HEK293 (cell line): ENCODE measurements around the gene KRTAP5-5.

ENCODE experiments used
- CTCF ChIA-PET: fragments of 350-600 bp; formaldehyde crosslinking; extraction: SDS; loops from one replicate; lab custom pipeline; 2021; ENCODE audit warnings: antibody characterized with exemption; lab: Yijun Ruan, JAX
- POLR2A ChIA-PET: fragments of 300-600 bp; formaldehyde crosslinking; extraction: SDS; loops from one replicate; lab custom pipeline; 2020; ENCODE audit warnings: antibody characterized with exemption, inconsistent platforms; lab: Yijun Ruan, JAX
- H3K27ac ChIP-seq: fragments of 200-500 bp; sonication (Bioruptor generic); 2 replicates; pipeline ENCODE4 v1.5.1; 2014; ENCODE audit warnings: low read depth, low read length, control low read depth, inconsistent platforms; ENCODE audit errors: extremely low read depth
- H3K36me3 ChIP-seq, 2 experiments: fragments of 200-500 bp in 1 of 2; sonication (Bioruptor generic) in 1 of 2; 1 replicate in 1 of 2; 2 replicates in 1 of 2; pipeline ENCODE4 v1.5.1; 2014 to 2017; ENCODE audit warnings: inconsistent platforms in 2 of 2, low read length in 2 of 2; ENCODE audit not compliant: control insufficient read depth in 2 of 2, insufficient read depth in 1 of 2
- H3K4me1 ChIP-seq: fragments of 200-500 bp; sonication (Bioruptor generic); 2 replicates; pipeline ENCODE4 v1.5.1; 2014; ENCODE audit warnings: mild to moderate bottlenecking, low read length, inconsistent platforms; ENCODE audit not compliant: control insufficient read depth, insufficient read depth
- H3K4me3 ChIP-seq: 2 replicates; pipeline ENCODE4 v1.5.1; 2011; ENCODE audit warnings: low read depth, mild to moderate bottlenecking, control low read depth, low read length, moderate library complexity
- H3K9me3 ChIP-seq: fragments of 200-500 bp; sonication (Bioruptor generic); 2 replicates; pipeline ENCODE4 v1.5.1; 2014; ENCODE audit warnings: low read depth, low read length, inconsistent platforms; ENCODE audit not compliant: control insufficient read depth, insufficient read depth
- MEIS1 ChIP-seq: sonication (generic); formaldehyde crosslinking; IDR thresholded peaks from 2 replicates; pipeline ENCODE4 v1.8.1; 2022; ENCODE audit warnings: missing genetic modification reagents, mild to moderate bottlenecking, borderline replicate concordance
- REST ChIP-seq: fragments of 450-650 bp; formaldehyde crosslinking; IDR thresholded peaks from 2 replicates; pipeline ENCODE4 v1.5.1; 2016; ENCODE audit warnings: missing biosample characterization, missing genetic modification characterization
- SP3 ChIP-seq: fragments of 450-650 bp; formaldehyde crosslinking; IDR thresholded peaks from 2 replicates; pipeline ENCODE4 v1.5.1; 2016; ENCODE audit warnings: missing biosample characterization, missing genetic modification characterization
- YY1 ChIP-seq: fragments of 450-650 bp; formaldehyde crosslinking; IDR thresholded peaks from 2 replicates; pipeline ENCODE4 v1.5.1; 2018; ENCODE audit warnings: missing biosample characterization, missing genetic modification characterization
- ZBTB44 ChIP-seq: fragments of 450-650 bp; IDR thresholded peaks from 2 replicates; pipeline ENCODE4 v1.5.1; 2018; ENCODE audit warnings: missing biosample characterization, mild to moderate bottlenecking, missing genetic modification characterization
- ZNF248 ChIP-seq: fragments of 450-650 bp; formaldehyde crosslinking; IDR thresholded peaks from 2 replicates; pipeline ENCODE4 v1.5.1; 2017; ENCODE audit warnings: missing biosample characterization, missing genetic modification characterization
- ZNF341 ChIP-seq: fragments of 450-650 bp; formaldehyde crosslinking; IDR thresholded peaks from 2 replicates; pipeline ENCODE4; 2016; ENCODE audit warnings: low read depth, missing biosample characterization, missing genetic modification characterization
- ZNF426 ChIP-seq: fragments of 450-650 bp; formaldehyde crosslinking; IDR thresholded peaks from 2 replicates; pipeline ENCODE4 v1.5.1; 2017; ENCODE audit warnings: missing biosample characterization, missing genetic modification characterization, mild to moderate bottlenecking, inconsistent platforms, moderate library complexity
- ZNF692 ChIP-seq: fragments of 450-650 bp; formaldehyde crosslinking; IDR thresholded peaks from 2 replicates; pipeline ENCODE4 v1.5.1; 2016; ENCODE audit warnings: missing biosample characterization, missing genetic modification characterization
- ZNF701 ChIP-seq: fragments of 450-650 bp; formaldehyde crosslinking; IDR thresholded peaks from 2 replicates; pipeline ENCODE4 v1.5.1; 2016; ENCODE audit warnings: missing biosample characterization, missing genetic modification characterization
- ZNF747 ChIP-seq: fragments of 450-650 bp; formaldehyde crosslinking; IDR thresholded peaks from 2 replicates; pipeline ENCODE4 v1.5.1; 2016; ENCODE audit warnings: missing biosample characterization, missing genetic modification characterization

KRTAP5-5 gene

GRCh38 chr11:1676229-1676740 lies 46.7 kb downstream of the KRTAP5-5 start (continued):
- TF ChIP-seq ZNF692 (tag by site-specific recombination) = no peak
- TF ChIP-seq REST (tag by site-specific recombination) = no peak
- TF ChIP-seq ZNF341 (tag by site-specific recombination) = no peak
- no peak for TF ChIP-seq ZNF426 (tag by site-specific recombination)
- no peak for TF ChIP-seq ZNF701
- no peak for TF ChIP-seq ZBTB44 (tag by site-specific recombination)
- TF ChIP-seq MEIS1 = no peak

- ChIA-PET CTCF (interaction anchor here (0.7 to 3.6 kb wide), 5 partner anchors 14 to 1121 kb away, joined by 3 to 35 read pairs (median 4); no protein-coding TSS in a partner anchor), POLR2A (interaction anchor here (0.7 kb wide), 1 partner anchor 25 kb away, joined by 8 read pairs; no protein-coding TSS in a partner anchor)
- H3K9me3 ChIP-seq = no peaks in the 10 kb centered on the region
- H3K27ac ChIP-seq = no peak overlapping the region
- H3K4me1 ChIP-seq = no peaks in the 10 kb centered on the region
- TF ChIP-seq ZNF248 (tag by site-specific recombination) (no peak), YY1 (tag by site-specific recombination) (no peak), ZNF747 (tag by site-specific recombination) (no peak), SP3 (tag by site-specific recombination) (no peak)
- no peak overlapping the region for H3K4me3 ChIP-seq
- H3K36me3 ChIP-seq = no peaks in the 10 kb centered on the region
Observed at GRCh38 chr11:1679881-1680280, 50.3 kb downstream of the KRTAP5-5 start.
